22Rv1 (cell line): ENCODE data around the gene ZNF502.
A peak's percentile ranks its signal among the peaks of the same experiment; 100 is the strongest.

Experiments used
- ZFX ChIP-seq: fragments of 450-650 bp; IDR thresholded peaks from 2 replicates; pipeline ENCODE4 v1.6.1; 2017; ENCODE audit warnings: antibody characterized with exemption, borderline replicate concordance
- TF ChIP-seq, protein P1 (sequence below): fragments of 450-650 bp; IDR thresholded peaks from 2 replicates; pipeline ENCODE4 v1.5.1; 2017; ENCODE audit warnings: mild to moderate bottlenecking

DNA sequence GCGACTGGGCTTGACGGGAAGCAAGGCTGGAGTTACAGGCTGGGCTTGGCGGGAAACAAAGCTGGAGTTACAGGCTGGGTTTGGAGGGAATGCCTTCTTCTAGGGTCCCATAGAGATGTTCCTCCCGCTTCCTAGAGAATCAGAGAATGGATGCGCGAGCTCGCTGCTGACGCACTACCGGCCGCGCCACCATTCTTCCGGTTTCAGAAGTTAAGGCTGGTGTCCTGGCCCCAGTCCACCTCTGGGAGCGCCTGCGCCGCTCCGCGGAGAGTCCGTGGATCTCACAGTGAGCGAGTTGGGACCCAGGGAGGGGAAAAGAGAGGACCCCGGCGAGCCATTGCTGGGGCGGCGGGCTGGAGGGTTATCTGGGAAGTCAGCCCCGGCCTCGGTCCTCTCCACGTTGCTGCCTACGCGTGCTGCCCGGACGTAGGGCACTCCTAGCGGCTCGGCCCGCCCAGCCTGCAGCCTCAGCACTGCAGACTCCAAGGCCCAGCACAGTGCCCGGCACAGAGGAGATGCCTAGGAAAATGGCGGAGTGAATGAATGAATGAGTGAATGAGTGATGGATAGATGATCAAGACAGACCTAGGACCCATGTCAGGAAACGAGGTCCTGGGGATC lies at the start of gene ZNF502:
- TF ChIP-seq, protein P1, sequence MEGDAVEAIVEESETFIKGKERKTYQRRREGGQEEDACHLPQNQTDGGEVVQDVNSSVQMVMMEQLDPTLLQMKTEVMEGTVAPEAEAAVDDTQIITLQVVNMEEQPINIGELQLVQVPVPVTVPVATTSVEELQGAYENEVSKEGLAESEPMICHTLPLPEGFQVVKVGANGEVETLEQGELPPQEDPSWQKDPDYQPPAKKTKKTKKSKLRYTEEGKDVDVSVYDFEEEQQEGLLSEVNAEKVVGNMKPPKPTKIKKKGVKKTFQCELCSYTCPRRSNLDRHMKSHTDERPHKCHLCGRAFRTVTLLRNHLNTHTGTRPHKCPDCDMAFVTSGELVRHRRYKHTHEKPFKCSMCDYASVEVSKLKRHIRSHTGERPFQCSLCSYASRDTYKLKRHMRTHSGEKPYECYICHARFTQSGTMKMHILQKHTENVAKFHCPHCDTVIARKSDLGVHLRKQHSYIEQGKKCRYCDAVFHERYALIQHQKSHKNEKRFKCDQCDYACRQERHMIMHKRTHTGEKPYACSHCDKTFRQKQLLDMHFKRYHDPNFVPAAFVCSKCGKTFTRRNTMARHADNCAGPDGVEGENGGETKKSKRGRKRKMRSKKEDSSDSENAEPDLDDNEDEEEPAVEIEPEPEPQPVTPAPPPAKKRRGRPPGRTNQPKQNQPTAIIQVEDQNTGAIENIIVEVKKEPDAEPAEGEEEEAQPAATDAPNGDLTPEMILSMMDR: peak; percentile 60
- TF ChIP-seq ZFX: no peak
